Ishikawa (cell line): Measurements from ENCODE around the gene ZBTB40.

Experiments
- CEBPB ChIP-seq: IDR thresholded peaks from 2 replicates; pipeline ENCODE4 v1.6.1; 2012
- CREB1 ChIP-seq: IDR thresholded peaks from 2 replicates; pipeline ENCODE4 v1.6.1; 2012; ENCODE audit warnings: low read depth
- EGR1 ChIP-seq: IDR thresholded peaks from 2 replicates; pipeline ENCODE4 v1.6.1; 2012
- EP300 ChIP-seq: IDR thresholded peaks from 2 replicates; pipeline ENCODE4 v1.6.1; 2012; ENCODE audit warnings: borderline replicate concordance
- FOXM1 ChIP-seq: IDR thresholded peaks from 2 replicates; pipeline ENCODE4 v1.6.1; 2012; ENCODE audit warnings: low read depth, borderline replicate concordance
- NFIC ChIP-seq: IDR thresholded peaks from 2 replicates; pipeline ENCODE4 v1.6.1; 2012
- RAD21 ChIP-seq: IDR thresholded peaks from 2 replicates; pipeline ENCODE4 v1.6.1; 2012; ENCODE audit warnings: low read depth
- TAF1 ChIP-seq: IDR thresholded peaks from 2 replicates; pipeline ENCODE4 v1.6.1; 2012; ENCODE audit warnings: low read depth, mild to moderate bottlenecking
- TCF12 ChIP-seq: IDR thresholded peaks from 2 replicates; pipeline ENCODE4 v1.6.1; 2012; ENCODE audit warnings: low read depth
- TEAD4 ChIP-seq: IDR thresholded peaks from 2 replicates; pipeline ENCODE4 v1.6.1; 2012
- YY1 ChIP-seq: IDR thresholded peaks from 2 replicates; pipeline ENCODE4 v1.6.1; 2012; ENCODE audit warnings: low read depth
- ZBTB7A ChIP-seq: IDR thresholded peaks from 2 replicates; pipeline ENCODE4 v1.6.1; 2012; ENCODE audit warnings: low read depth
- TF ChIP-seq, protein P1 (sequence below): IDR thresholded peaks from 2 replicates; pipeline ENCODE4 v1.6.1; 2012; ENCODE audit warnings: low read depth, mild to moderate bottlenecking
- TF ChIP-seq, protein P2 (sequence below): IDR thresholded peaks from 2 replicates; pipeline ENCODE4 v1.6.1; 2012
- TF ChIP-seq, protein P3 (sequence below): IDR thresholded peaks from 2 replicates; pipeline ENCODE4 v1.6.1; 2012

The ZBTB40 gene

DNA sequence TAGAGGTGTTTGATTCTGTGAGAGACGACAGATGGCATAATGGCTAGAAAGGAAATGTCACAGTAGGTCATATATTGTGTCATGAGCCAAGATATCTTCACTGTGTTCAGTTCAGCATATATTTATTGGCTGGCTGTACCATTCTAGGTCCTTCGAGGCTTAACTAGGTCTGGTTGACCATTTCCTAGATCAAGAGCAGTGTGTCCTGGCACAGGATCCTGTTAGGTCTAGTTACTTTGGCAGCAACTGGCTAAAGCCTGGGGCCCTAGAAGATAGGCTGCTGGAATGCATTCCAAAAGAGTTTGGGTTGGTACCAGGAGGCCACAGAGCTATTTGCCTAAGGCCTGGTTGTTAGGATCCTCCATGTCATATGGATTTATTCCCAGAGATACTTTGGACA lies 20.9 kb downstream of the ZBTB40 start:
- no peak for TF ChIP-seq RAD21
- no peak for TF ChIP-seq CREB1
- no peak for TF ChIP-seq EP300
- TF ChIP-seq ZBTB7A = no peak
- TF ChIP-seq, protein P1, sequence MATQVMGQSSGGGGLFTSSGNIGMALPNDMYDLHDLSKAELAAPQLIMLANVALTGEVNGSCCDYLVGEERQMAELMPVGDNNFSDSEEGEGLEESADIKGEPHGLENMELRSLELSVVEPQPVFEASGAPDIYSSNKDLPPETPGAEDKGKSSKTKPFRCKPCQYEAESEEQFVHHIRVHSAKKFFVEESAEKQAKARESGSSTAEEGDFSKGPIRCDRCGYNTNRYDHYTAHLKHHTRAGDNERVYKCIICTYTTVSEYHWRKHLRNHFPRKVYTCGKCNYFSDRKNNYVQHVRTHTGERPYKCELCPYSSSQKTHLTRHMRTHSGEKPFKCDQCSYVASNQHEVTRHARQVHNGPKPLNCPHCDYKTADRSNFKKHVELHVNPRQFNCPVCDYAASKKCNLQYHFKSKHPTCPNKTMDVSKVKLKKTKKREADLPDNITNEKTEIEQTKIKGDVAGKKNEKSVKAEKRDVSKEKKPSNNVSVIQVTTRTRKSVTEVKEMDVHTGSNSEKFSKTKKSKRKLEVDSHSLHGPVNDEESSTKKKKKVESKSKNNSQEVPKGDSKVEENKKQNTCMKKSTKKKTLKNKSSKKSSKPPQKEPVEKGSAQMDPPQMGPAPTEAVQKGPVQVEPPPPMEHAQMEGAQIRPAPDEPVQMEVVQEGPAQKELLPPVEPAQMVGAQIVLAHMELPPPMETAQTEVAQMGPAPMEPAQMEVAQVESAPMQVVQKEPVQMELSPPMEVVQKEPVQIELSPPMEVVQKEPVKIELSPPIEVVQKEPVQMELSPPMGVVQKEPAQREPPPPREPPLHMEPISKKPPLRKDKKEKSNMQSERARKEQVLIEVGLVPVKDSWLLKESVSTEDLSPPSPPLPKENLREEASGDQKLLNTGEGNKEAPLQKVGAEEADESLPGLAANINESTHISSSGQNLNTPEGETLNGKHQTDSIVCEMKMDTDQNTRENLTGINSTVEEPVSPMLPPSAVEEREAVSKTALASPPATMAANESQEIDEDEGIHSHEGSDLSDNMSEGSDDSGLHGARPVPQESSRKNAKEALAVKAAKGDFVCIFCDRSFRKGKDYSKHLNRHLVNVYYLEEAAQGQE = no peak
- no peak for TF ChIP-seq TCF12
- TF ChIP-seq TAF1 = no peak
- no peak for TF ChIP-seq YY1

DNA sequence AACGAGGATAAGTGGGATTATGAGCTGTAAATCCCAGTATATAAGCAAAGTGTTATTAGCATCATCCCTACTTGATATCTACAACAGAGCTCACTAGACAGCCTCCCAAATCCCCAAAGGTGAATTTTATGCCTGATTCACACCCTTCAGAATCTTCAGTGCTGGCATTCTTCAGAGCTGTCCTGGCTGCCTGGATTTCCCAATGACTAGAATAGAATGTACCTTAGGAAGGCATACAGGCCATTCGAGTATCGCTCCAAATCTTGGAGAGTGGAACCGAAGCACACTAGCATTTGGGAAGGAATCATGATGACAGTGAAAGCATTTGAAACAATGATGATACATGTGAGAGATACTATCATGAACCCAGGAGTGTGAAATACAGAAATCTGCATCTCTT lies 22.3 kb downstream of the ZBTB40 start:
- TF ChIP-seq ZBTB7A (no peak), CEBPB (no peak), TAF1 (no peak), YY1 (no peak), FOXM1 (no peak), TCF12 (no peak), TEAD4 (no peak), EP300 (no peak), RAD21 (no peak)
- TF ChIP-seq, protein P2, sequence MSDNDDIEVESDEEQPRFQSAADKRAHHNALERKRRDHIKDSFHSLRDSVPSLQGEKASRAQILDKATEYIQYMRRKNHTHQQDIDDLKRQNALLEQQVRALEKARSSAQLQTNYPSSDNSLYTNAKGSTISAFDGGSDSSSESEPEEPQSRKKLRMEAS = no peak
- TF ChIP-seq, protein P1 = no peak
- TF ChIP-seq, protein P3, sequence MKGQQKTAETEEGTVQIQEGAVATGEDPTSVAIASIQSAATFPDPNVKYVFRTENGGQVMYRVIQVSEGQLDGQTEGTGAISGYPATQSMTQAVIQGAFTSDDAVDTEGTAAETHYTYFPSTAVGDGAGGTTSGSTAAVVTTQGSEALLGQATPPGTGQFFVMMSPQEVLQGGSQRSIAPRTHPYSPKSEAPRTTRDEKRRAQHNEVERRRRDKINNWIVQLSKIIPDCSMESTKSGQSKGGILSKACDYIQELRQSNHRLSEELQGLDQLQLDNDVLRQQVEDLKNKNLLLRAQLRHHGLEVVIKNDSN = no peak

DNA sequence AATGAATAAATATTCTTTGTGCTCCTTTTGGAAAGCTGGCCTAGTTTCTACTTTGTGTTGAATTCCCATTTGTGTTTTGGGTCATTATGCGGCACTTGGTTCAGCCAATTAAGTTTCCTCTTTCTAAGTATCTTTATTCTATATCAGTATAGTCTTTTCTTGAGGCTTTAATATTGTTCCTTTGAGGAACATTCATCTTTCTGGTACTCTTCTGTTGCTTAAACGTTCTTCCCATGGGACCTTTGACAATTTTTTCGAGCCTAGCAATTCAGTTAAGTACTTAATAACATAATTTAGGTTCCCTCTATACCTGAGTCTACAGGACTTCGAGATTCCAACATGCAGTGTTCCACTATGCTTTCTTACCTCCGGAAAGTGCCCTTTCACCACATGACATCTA lies 24.9 kb downstream of the ZBTB40 start:
- TF ChIP-seq, protein P3 = no peak
- TF ChIP-seq CREB1 (no peak), EP300 (no peak), CEBPB (no peak)

DNA sequence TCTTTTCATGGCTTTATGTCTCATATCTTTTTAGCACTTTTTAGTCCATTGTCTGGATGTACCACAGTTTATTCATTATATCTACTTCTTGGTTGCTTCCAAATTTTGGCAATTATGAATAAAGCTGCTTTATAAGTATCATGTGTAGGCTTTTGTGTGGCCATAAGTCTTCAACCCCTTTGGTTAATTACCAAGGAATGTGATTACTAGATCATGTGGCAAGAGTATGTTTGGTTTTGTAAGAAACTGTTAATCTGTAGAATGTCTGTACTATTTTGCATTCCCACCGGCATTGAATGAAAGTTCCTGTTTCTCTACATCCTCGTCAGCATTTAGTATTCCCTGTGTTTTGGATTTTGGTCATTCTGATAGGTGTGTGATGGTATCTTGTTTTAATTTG lies 31.5 kb downstream of the ZBTB40 start:
- no peak for TF ChIP-seq TEAD4
- no peak for TF ChIP-seq RAD21
- TF ChIP-seq CREB1 = no peak
- no peak for TF ChIP-seq EGR1
- no peak for TF ChIP-seq TCF12
- no peak for TF ChIP-seq ZBTB7A
- no peak for TF ChIP-seq NFIC
- no peak for TF ChIP-seq TAF1
- no peak for TF ChIP-seq YY1
- TF ChIP-seq, protein P2 = no peak

DNA sequence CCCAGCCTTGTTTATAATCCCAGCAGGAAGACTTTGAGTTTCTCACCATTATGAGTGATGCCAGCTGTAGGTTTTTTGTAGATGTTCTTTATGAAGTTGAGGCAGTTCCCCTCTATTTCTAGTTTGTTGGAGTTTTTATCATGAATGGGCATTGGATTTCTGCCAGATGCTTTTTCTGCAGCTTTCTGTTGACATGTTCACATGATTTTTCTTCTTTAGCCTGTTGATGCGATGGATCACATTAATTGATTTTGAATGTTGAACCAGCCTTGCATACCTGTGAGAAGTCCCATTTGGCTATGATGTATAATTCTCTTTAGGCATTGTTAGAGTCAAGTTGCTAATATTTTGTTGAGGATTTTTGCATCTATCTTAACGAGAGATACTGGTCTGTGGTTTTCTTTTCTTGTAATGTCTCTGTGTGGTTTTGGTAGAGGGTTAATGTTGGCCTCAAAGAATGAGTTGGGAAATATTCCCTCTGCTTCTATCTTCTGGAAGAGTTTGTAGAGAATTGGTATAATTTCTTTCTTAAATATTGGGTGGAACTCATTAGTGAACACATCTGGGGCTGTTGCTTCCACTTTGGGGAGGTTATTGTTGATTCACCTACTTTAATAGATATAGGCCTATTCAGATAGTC lies 33.2 kb downstream of the ZBTB40 start:
- TF ChIP-seq FOXM1 (no peak), TCF12 (no peak), TAF1 (no peak), EP300 (no peak), CEBPB (no peak), CREB1 (no peak), ZBTB7A (no peak)
- TF ChIP-seq, protein P2 = no peak
- TF ChIP-seq, protein P1 = no peak
